ENCODE measurements around the gene STK35.

STK35 gene

GRCh38 chr20:2059411-2059810 lies 42.2 kb upstream of the STK35 start:
- Histone ChIP-seq H3K27ac (no peak overlapping the region), H3K27me3 (peaks cover 84% of the 10 kb centered on the region), H3K4me1 (ENCODE audit: control insufficient read depth in 1 of 2, insufficient read depth in 1 of 2, low read depth in 1 of 2, low read length in 1 of 2) (no peaks in the 10 kb centered on the region), H3K36me3 (no peaks in the 10 kb centered on the region), H3K9me3 (no peaks in the 10 kb centered on the region), H3K4me3 (ENCODE audit: low read depth in 1 of 2, low read length in 1 of 2) (no peak overlapping the region)
- TF ChIP-seq, protein P1, sequence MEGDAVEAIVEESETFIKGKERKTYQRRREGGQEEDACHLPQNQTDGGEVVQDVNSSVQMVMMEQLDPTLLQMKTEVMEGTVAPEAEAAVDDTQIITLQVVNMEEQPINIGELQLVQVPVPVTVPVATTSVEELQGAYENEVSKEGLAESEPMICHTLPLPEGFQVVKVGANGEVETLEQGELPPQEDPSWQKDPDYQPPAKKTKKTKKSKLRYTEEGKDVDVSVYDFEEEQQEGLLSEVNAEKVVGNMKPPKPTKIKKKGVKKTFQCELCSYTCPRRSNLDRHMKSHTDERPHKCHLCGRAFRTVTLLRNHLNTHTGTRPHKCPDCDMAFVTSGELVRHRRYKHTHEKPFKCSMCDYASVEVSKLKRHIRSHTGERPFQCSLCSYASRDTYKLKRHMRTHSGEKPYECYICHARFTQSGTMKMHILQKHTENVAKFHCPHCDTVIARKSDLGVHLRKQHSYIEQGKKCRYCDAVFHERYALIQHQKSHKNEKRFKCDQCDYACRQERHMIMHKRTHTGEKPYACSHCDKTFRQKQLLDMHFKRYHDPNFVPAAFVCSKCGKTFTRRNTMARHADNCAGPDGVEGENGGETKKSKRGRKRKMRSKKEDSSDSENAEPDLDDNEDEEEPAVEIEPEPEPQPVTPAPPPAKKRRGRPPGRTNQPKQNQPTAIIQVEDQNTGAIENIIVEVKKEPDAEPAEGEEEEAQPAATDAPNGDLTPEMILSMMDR (IDR thresholded peaks at IDR 0.05), result no peak

GRCh38 chr20:2065099-2065498 lies 36.5 kb upstream of the STK35 start:
- TF ChIP-seq, protein P1 (IDR thresholded peaks at IDR 0.05), result no peak
- no peaks in the 10 kb centered on the region for H3K9me3 ChIP-seq
- H3K27me3 ChIP-seq, result peaks cover 90% of the 10 kb centered on the region
- no peaks in the 10 kb centered on the region for H3K4me1 ChIP-seq (ENCODE audit: control insufficient read depth in 1 of 2, insufficient read depth in 1 of 2, low read depth in 1 of 2, low read length in 1 of 2)
- H3K36me3 ChIP-seq, result no peaks in the 10 kb centered on the region
- H3K4me3 ChIP-seq (ENCODE audit: low read depth in 1 of 2, low read length in 1 of 2), result no peak overlapping the region
- no peak overlapping the region for H3K27ac ChIP-seq

DNA sequence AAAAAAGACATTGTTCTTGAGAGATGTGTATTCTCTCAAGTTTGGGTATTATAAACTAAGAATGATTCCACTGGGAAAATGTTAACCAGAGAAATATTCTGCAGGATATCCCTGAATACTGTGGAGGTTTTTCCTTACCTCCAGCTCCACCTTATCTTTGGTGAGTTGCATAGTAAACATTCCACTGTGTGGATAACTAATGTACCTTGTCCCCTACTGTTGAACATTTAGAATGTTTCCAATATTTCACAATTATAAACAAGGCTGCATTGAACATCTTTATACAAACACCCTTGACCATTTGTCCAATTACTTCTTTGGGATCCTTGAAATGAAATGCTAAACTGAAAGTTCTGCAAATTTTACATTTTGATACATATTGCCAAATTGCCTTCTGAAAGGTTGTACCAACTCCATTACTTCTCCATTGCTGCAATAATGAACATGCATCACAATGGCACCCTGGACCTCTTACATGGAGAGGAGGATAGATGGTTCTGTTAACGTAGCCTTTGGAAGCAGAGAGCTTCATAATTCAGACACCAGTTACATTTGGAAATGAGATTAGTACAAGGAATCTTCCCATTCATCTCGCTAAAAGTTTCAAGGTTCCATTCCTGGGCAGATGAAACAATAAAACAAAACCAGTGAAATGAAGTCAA lies 35.0 kb upstream of the STK35 start:
- no peaks in the 10 kb centered on the region for H3K4me1 ChIP-seq (ENCODE audit: control insufficient read depth in 1 of 2, insufficient read depth in 1 of 2, low read depth in 1 of 2, low read length in 1 of 2)
- H3K4me3 ChIP-seq (ENCODE audit: low read depth in 1 of 2, low read length in 1 of 2), result no peak overlapping the region
- H3K27me3 ChIP-seq, result peaks cover 79% of the 10 kb centered on the region
- no peaks in the 10 kb centered on the region for H3K36me3 ChIP-seq
- TF ChIP-seq, protein P1 (IDR thresholded peaks at IDR 0.05), result no peak
- H3K27ac ChIP-seq, result no peak overlapping the region
- H3K9me3 ChIP-seq, result no peaks in the 10 kb centered on the region

- Histone ChIP-seq H3K27ac (no peak overlapping the region), H3K4me3 (ENCODE audit: low read depth in 1 of 2, low read length in 1 of 2) (no peak overlapping the region), H3K36me3 (no peaks in the 10 kb centered on the region), H3K27me3 (peaks cover 16% of the 10 kb centered on the region), H3K4me1 (ENCODE audit: control insufficient read depth in 1 of 2, insufficient read depth in 1 of 2, low read depth in 1 of 2, low read length in 1 of 2) (peaks cover 34 to 36% of the 10 kb centered on the region in 2 experiments), H3K9me3 (no peaks in the 10 kb centered on the region)
- TF ChIP-seq, protein P1 (IDR thresholded peaks at IDR 0.05), result no peak
Measured at GRCh38 chr20:2080532-2081224, 20.9 kb upstream of the STK35 start.

- H3K27ac ChIP-seq, result peak overlapping the region; percentile 59
- peaks cover 58 to 61% of the 10 kb centered on the region in 2 experiments for H3K4me1 ChIP-seq (ENCODE audit: control insufficient read depth in 1 of 2, insufficient read depth in 1 of 2, low read depth in 1 of 2, low read length in 1 of 2)
- no peaks in the 10 kb centered on the region for H3K36me3 ChIP-seq
- TF ChIP-seq, protein P1 (IDR thresholded peaks at IDR 0.05), result no peak
- no peak overlapping the region for H3K4me3 ChIP-seq (ENCODE audit: low read depth in 1 of 2, low read length in 1 of 2)
- no peaks in the 10 kb centered on the region for H3K9me3 ChIP-seq
- no peaks in the 10 kb centered on the region for H3K27me3 ChIP-seq
Measured at GRCh38 chr20:2084703-2085102, 16.9 kb upstream of the STK35 start.
